Measurements from ENCODE around the gene RPS6KL1.

Gene RPS6KL1

DNA sequence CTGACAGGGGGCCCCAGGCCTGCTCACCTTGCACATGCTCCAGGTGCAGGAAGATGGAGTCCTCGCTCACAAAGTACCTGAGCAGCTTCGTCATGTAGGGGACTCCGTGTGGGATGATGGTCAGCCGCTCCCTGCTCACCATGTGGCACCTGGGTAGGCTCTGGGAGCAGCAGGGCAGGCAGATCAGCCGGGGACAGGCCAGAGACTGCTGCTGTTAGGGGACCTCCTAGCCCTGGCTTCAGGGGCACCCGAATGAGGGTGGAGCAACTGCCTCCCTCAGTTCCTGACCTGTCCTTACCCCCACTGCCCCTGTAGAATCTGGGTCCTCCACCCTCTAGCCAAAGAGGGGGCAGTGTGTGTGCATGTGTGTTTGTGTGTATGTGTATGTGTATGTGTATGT, 11.8 kb downstream of the RPS6KL1 start:
- no peak for DNase-seq

DNA sequence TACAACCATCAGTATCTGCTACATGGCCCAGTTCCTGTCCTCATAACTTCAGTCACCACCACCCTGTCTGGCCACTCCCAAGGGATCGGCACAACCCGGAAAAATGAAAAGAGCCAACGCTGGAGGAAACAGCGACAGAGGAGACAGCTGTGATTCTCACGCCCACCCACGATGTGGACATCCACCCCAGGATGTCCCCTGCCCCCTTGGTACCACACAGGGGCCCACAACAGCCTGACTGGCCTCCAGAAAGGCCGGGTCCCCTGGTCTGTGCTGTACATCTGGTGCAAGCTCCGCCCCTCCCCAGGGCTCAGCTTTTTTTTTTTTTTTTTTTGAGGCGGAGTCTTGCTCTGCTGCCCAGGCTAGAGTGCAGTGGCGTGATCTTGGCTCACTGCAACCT, 12.5 kb downstream of the RPS6KL1 start:
- DNase-seq: no peak

DNA sequence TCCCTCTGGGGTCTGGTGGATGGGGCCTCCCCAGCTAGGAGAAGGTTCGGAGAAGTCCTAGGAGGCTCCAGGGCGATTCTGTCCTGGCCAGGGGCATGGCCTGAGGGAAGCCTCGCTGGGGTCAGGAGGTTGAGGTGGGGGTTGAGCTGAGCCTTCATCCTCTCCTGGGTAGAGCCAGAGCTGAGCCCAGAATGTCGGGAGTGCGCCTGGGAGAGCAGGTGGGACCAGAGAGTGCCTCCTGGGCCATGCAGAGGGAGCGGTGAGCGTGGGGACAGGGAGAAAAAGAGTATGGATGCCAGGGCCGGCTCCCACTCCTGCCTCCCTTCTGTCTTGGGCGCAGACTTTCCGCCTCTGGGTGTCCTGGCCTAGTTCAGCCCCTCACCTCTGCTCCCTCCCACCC, 13.1 kb downstream of the RPS6KL1 start:
- DNase-seq: no peak

DNA sequence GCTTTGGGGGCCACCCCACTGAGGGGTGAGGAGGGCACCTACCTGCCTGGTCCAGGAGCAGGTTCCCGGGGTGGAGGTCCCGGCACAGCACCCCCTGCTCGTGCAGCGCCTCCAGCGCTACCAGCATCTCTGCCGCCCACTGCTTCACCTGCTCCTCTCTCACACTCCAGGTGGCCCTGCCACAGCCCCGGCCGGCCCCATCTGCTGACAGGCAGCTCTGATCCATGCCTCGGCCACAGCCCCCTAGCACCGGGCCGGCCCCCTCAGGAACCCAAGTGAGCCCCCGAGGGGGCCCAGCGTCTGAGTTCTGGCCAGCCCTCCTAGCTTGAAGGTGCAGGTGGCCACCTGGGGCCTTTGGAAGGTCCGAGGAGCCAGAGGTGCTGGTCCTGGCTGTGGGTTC, 13.6 kb downstream of the RPS6KL1 start:
- DNase-seq: no peak

DNA sequence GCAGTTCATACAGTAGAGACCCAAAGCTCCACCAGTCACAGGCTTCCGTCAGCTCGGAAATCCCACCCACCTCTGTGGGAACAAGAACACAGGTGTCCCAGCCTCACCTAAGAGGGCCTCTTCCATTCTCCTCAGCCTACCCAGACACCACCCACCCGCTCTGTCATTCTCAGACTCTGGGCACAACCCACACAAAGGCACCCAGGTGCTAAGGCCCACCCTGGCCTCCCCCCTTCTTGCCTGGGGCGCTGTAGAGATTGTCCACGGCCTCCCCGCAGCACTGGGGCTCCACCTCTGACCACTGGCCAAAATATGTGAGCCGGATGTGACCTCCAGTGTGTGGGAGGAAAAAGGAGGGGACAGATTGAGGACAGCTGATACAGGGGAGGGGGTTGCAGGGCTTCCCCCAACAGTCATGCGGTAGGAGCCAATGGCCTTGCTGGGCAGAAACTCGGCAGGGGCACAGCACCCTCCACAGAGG, 14.2 kb downstream of the RPS6KL1 start:
- DNase-seq: no peak

DNA sequence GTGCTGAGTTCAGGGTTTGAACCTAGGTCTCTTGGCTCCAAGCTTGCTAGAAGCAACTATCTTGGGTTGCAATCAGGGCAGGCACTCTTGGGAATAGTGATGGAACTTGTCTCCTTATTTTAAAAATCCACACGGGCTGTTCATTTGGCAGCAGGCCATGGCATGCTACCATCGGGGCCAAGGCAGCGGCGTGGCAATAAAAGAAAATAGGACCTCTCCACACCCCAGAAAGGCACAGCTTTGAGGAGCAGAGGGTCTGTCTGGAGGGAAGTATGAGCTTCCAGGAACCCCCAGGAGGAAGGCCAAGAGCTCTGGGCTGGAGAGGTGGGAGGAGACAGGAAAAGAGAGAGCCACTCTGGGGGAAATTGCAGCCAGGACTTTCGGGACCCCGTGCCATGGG, 15.3 kb downstream of the RPS6KL1 start:
- no peak for DNase-seq

DNA sequence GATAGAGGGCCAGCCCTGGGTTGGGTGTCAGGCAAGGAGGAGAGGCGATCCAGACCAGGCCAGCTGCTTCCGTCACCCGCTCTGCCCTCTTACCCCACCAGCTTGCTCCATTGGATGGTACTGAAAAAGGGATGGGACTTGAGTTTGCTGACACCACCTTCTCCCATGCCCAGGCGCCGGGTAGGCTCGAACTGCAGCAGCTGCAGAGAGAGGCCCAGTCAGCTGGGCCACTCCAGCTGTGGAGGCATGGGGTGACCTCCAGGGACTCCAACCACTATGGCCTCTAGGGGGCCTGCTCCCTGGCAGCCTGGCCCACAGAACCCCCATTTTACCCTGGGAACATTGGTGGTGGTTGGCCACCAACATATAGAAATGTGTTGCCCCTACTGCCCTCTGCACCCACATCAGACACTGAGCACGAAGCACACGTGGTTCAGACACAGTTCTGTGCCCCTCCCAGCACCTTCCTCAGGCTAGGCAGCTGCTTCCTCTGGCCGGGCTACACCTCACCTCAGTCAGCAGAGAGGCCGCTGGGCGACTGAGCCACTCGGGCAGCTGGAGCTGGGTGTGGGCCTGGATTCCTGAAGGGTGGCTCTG, 16.0 kb downstream of the RPS6KL1 start:
- no peak for DNase-seq

DNA sequence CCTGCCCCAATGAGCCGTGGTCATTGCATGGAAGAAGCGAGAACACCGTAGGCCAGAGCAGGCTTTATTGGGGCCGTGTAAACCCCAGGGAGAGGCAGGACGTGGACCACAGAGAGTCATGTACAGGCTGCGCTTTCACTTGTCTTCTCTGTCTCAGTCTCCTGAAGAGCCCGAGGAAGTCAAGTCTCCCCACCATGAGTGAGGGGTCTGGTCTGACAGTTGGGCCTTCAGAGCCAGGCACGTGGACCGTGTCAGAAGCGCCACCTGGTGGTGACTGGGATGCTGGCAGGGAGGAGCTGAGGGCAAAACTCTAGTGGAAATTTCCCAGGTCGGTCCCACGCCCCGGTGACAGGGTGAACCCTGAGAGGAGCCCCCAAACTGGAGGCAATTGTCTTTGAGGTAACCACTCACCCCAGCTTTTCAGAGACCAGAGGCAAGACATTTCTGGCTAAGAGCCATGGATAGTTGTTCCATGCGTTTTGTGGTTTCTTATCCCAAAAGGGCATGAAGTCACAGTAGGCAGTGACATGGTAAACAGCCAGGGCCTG, 17.4 kb downstream of the RPS6KL1 start:
- DNase-seq: no peak

DNA sequence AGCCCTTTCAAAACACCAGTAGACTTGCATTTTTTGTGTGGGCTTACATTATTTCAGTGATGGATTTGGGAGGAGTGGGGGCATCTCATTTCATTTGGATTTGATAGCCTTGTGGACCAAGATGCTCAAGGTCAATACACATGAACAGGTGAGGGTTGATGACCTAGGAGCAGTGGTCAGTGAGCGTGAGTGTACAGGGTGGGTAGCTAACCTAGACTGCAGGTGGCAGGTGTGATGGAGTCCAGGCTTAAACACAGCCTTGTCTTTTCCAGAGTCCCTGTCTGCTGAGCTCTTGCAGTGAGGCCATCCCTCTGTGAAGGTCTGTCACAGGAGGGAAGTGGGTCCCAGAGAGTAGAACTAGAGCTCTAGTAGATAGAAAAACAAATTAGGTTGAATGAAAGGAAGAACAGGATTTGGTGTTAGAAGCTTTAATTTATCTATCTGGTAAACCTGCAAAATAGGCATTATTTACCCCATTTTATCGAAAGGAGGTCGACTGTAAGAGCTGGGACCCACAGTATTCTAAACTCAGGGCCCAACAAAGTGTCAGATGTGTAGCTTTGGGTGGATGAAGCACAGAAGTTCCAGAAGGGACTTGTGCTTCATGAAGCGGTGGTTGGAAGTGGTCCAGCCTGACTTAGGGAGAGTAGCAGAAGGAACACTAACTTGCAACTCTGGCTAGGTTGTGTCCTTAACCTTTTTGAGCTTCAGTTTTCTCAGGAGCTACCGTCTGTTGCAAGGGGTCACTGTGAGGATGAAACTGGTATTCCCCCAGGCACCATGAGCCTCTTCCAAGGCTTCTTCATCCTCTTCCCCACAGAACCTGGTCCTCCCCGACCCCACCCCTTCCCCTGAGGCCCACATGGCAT, 18.2 kb downstream of the RPS6KL1 start:
- no peak for DNase-seq

DNA sequence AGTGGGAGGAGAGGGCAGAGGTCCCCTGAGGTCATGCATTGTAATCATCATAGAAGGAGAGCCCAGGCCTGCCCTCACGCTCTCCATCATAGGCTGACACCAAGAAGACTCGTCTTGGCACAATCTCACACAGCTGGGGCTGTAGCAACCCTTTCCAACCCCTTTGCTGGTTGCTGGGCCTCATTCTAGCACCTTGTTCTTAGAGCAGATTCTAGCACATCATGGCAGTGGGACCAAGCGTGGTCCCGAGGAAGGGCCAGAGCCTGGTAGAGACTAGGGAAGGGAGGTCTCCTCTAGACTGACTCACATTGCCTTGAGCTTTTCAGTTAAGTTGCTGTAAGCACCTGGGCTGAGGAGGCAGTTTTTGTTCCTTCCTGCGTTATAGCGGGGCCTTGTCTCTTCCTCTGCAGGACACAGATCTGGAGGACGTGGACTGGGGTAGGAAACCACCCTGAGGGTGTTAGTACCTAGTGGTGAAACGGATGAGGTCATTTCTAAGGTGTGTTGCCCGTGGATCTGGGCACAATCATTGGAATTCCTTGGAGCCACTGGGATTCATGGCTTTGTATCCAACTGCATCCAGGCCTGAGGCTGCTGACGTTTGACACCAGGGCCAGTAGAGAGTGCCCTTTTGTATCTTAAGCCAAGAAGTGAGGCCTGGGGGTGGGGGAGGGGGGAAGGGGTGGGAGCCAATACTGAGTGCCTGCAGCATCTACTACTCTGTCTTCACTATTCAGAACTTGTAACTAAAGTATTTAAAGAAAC, 19.9 kb downstream of the RPS6KL1 start:
- DNase-seq: no peak

DNA sequence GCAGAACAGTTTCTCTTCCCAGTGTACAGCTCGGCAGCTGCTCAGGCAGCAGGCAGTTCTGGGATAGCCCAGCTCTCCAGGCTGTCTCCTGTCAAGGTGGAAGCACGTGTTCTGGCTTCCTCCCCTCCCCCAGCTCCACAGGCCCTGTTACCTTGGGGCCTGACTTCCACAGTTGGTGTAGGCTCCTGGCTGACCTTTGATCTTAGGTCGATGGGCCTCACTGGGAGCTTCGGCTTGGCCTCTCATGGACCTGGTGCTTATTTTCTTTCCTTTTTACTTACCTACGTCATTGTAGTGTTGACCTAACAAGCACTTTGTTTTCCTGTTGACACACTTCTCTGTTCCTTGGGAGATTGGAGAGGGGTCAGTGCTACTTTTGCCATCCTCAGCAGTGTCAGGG, 24.4 kb downstream of the RPS6KL1 start:
- no peak for DNase-seq

DNA sequence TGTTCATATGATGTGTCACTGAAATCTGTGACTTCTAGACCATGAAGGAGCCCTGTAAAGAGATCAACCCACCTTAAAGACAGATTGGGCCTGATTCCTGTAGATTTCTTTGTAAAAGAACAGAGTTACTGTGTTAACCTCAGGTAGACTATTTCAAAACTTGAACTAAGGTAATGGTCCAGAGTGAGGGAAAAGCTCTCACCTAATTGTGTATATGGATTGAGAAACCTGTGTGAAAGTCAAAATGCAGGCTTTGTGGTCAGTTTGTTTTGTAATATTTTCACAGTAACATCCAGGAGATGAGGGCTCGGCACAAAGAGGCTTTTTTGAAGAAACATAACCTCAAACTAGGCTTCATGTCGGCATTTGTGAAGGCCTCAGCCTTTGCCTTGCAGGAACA, 25.0 kb downstream of the RPS6KL1 start:
- DNase-seq: no peak

DNA sequence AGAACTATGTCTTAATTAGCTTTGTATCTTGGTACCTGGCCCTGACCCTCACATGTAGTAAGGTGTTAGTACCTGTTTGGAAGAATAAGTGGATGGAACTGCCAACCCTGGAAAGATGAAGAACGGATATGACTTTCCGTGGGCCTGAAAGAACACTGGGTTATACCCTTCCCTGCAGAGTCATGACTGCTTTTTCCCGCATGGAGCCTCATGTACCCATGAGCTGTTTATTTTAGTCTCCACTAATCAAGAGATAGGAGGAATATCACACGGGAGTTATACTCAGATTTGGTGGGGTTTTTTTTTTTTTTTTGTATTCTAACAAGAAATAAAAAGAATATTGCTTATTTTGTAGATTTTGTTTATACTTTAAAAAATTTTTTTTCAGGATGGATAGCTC, 25.4 kb downstream of the RPS6KL1 start:
- DNase-seq: no peak

DNA sequence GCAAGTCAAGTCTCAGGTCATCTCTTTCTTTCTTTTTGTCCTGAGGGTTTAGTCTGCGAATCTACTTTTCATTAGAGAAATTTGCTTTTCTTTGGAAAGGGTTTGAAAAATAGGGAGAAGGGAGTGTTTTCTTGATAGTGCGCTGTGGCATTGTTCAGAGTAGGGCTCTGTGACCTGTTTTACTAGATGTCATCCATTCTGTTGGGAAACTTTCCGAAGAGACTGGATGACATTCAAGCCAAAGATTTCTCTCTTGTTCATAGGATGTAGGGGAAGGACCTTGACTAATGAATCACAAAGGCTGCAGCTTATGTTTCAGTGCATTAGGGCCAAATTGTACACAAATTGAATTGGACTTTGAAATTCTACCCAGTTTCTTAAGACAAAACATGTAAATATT, 26.7 kb downstream of the RPS6KL1 start:
- no peak for DNase-seq

DNA sequence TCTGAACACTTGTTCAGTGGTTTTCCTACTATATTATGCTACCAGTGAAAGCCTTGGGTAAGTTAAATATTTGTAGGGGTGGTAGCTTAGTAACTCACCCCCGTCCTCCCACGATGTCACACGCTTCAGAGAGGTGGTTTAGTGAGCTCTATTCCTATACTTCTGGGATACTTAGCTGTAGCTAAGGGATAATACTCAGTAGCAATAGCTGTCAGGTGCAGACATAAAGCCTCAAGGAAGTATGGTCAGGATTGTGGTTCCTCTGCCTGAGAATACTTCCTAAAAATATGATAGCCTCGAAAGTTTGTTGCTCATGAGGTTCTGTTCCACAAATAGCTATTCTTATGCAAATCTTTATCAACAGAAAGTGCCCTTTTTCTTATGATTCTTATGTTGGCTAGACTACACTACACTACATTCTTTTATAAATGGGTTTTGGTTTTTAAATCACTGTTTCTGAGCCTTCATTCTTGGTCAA, 29.4 kb downstream of the RPS6KL1 start:
- no peak for DNase-seq

DNA sequence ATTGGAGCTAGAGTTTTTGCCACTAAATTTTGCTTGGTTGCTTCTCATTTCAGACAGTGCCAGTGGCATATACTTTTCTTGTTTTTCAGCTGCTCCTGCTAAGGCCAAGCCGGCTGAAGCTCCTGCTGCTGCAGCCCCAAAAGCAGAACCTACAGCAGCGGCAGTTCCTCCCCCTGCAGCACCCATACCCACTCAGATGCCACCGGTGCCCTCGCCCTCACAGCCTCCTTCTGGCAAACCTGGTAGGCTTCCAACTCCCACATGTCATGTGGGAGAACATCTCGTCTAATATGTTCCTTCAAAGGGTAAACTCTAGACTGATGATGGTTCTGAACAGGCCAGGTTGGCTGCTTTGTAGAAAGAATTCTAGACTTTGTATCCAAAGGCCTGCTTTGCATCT, 30.3 kb downstream of the RPS6KL1 start:
- no peak for DNase-seq

DNA sequence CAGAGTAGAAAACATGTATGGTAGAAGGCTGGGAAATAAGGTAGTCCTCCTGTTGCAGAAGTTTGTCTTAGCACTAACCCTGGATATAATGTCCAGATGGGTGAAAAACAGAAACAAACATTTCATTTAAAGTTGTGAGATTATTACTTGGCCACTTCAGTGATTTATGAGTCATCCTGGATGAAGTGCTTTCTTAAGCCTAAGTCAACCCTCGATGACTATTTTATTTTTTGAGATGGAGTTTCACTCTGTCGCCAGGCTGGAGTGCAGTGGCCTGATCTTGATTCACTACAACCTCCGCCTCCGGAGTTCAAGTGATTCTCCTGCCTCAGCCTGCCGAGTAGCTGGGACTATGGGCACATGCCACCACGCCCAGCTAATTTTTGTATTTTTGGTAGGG, 31.2 kb downstream of the RPS6KL1 start:
- DNase-seq: no peak

DNA sequence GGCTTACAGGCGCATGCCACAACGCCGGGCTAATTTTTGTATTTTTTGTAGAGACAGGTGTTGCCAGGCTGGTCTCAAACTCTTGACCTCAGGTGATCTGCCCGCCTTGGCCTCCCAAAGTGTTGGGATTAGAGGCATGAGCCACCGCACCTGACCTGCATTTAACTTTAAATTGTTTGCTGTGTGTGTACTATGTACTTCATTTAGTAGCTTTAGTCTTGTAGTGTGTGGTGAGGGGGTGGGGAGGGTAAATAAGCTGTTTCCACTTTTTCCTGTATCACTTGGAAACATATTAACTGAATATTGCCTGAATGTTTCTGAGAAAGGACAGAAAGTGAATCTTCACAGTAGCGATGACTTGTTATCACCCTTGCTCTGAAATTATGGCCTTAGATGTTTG, 32.8 kb downstream of the RPS6KL1 start:
- no peak for DNase-seq

DNA sequence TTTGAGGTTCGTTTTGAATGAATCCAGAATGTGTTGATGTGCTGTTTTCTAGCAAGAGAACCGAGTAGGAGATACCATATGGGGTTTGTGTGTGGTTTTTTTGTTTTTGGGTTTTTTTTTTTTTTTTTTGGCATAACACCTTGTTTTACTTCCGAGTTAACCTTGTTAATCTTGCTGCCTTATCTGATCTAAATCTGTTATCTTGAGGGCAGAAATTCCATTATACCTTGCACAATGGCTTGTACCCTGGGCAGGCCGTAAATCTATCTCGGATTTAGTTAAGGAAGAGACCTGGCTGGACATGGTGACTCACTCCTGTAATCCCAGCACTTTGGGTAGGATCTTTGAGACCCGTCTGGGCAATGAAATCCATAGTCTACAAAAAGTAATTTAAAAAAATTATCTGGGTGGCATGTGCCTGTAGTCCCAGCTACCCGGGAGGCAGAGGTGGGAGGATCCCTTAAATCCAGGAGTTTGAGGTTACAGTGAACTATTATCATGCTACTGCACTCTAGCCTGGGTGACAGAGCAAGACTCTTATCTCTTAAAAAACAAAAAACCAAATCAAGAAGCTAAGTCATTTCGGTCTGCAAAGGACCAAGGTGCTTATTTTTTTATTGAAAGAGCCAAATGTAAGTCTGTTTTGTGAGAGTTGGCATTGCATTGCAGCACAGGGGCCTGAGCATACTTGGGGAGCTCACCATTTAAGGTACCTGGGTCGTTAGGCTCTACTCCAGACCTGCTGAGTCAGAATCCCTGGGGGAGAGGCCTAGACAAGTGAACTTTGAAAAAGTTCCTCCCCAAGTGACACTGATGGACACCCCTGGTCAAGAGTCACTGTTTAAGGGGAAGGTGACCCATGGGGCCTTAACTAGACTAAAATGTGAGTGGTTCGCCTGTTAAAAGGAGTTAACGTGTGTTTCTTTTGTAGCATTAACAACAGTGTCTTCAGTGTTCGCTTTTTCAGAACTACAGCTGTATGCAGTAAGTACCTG, 34.6 kb downstream of the RPS6KL1 start:
- DNase-seq: no peak

DNA sequence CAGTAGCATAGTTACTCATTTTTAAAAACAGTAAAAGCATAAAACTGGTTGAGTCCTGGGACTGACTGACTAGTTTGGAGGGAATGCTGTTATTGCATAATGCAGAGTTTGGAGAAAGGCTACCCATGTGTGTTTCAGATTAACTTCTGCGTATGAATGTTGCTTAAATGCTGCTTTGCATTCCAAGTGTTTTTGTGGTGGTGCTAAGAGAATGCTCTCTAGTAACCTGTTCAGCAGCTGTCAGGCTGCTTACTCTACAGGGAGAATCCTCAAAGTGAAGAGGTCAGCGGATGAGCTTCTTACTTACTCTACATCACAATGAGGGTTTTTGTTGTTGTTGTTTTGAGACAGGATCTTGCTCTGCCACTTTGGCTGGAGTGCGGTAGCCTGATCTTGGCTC, 37.1 kb downstream of the RPS6KL1 start:
- no peak for DNase-seq

DNA sequence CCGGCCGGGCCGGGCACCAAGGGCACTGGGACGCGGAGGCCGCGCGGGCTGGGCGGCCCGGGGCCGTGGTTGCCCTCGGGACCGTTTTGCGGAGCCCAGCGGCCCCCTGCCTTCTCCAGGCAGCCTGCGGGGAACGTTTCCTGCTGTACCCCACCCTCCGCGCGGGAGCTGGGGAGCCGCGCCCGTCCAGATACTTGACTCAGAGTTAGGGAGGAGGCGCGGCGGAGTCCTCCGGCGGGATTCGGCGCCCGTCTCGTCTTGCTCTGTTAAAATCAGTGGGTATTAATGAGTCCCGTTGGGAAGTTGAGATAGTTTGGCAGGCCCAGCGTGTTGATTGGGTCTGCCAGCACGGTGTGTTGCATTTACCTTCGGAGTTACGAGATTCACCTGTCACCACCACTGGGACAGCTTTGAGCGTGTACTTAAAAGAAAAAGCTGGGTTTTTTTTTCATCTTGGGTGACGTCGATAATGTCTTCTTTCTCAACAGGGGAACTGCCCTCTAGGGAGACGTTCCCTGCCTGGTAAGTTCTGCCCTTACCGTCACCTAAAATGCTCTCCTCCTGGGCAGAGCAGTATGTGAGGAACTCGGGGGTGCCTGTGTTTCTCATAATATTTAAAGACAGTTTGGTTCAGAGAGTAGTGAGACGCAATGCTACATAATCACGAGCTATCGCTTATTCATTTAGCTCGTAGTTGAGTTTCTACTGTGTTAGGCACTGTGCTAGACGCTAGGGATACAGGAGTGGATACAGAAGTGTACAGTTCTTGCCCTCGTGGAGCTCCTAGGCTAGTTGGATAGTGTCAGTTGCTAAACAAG, 40.7 kb downstream of the RPS6KL1 start:
- no peak for DNase-seq
